Osteoblast (primary cell): ENCODE data around the gene PRDM12. TPM values are rescaled to one million over a fixed set of nuclear protein-coding genes. Genes with fewer than 3 reads are reported as not detected.

Experiments used
- DNase-seq: peaks from one replicate; pipeline ENCODE4 v3.0.0; 2011; ENCODE audit warnings: low spot score, mixed read lengths; ENCODE audit not compliant: insufficient read length; ENCODE audit errors: missing footprints
- H2AFZ ChIP-seq: 2 replicates; pipeline ENCODE4 v1.6.0; 2011; ENCODE audit warnings: mild to moderate bottlenecking, low read length
- H3K27ac ChIP-seq: 2 replicates; pipeline ENCODE4 v1.5.1; 2011; ENCODE audit warnings: mild to moderate bottlenecking, low read depth, low read length, moderate library complexity
- H3K27me3 ChIP-seq: 2 replicates; pipeline ENCODE4 v1.6.0; 2012; ENCODE audit warnings: mild to moderate bottlenecking, control low read depth, inconsistent platforms, low read length, moderate library complexity; ENCODE audit not compliant: insufficient read depth
- H3K36me3 ChIP-seq: 2 replicates; pipeline ENCODE4 v1.5.1; 2011; ENCODE audit warnings: mild to moderate bottlenecking, low read length, control low read depth, moderate library complexity; ENCODE audit not compliant: insufficient read depth
- H3K4me1 ChIP-seq: 2 replicates; pipeline ENCODE4 v1.5.1; 2011; ENCODE audit warnings: mild to moderate bottlenecking, low read length, control low read depth, moderate library complexity; ENCODE audit not compliant: insufficient read depth
- H3K4me2 ChIP-seq: 2 replicates; pipeline ENCODE4 v1.6.0; 2011; ENCODE audit warnings: mild to moderate bottlenecking, low read length; ENCODE audit not compliant: insufficient read depth
- H3K4me3 ChIP-seq: fragments of 200-600 bp; sonication (generic); 3 replicates; pipeline ENCODE4 v1.5.1; 2012; ENCODE audit warnings: mild to moderate bottlenecking, low read length, inconsistent platforms; ENCODE audit not compliant: insufficient read depth
- H3K79me2 ChIP-seq: 2 replicates; pipeline ENCODE4 v1.6.0; 2012; ENCODE audit warnings: mild to moderate bottlenecking, low read length, control low read depth, inconsistent platforms; ENCODE audit not compliant: insufficient read depth
- H3K9me3 ChIP-seq: 2 replicates; pipeline ENCODE4 v1.5.1; 2011; ENCODE audit warnings: low read depth, low read length, control low read depth
- H4K20me1 ChIP-seq: 2 replicates; pipeline ENCODE4 v1.6.0; 2012; ENCODE audit warnings: mild to moderate bottlenecking, low read length, control low read depth; ENCODE audit not compliant: insufficient read depth
- total RNA-seq: library from RNA; depleted of rRNA; stranded (reverse); fragments of >200 nt; gene quantifications from 2 replicates; pipeline ENCODE4 v1.2.3, GENCODE V29; 2012
- TF ChIP-seq, protein P1 (sequence below): IDR thresholded peaks from 2 replicates; pipeline ENCODE4 v1.5.1; 2011; ENCODE audit warnings: mild to moderate bottlenecking, low read depth, low read length, moderate library complexity; ENCODE audit errors: extremely low read depth

PRDM12 gene
- total RNA-seq, 1 donor = not detected

- Histone ChIP-seq H4K20me1 (no peaks in the 10 kb centered on the region), H3K27me3 (no peaks in the 10 kb centered on the region), H3K4me3 (no peak overlapping the region), H3K4me1 (peaks cover 5% of the 10 kb centered on the region), H3K27ac (peak overlapping the region; percentile 25), H3K9me3 (no peaks in the 10 kb centered on the region), H3K36me3 (peaks cover 19% of the 10 kb centered on the region), H2AFZ (no peak overlapping the region), H3K79me2 (no peaks in the 10 kb centered on the region), H3K4me2 (no peak overlapping the region)
- peak; percentile 76 for DNase-seq
- TF ChIP-seq, protein P1, sequence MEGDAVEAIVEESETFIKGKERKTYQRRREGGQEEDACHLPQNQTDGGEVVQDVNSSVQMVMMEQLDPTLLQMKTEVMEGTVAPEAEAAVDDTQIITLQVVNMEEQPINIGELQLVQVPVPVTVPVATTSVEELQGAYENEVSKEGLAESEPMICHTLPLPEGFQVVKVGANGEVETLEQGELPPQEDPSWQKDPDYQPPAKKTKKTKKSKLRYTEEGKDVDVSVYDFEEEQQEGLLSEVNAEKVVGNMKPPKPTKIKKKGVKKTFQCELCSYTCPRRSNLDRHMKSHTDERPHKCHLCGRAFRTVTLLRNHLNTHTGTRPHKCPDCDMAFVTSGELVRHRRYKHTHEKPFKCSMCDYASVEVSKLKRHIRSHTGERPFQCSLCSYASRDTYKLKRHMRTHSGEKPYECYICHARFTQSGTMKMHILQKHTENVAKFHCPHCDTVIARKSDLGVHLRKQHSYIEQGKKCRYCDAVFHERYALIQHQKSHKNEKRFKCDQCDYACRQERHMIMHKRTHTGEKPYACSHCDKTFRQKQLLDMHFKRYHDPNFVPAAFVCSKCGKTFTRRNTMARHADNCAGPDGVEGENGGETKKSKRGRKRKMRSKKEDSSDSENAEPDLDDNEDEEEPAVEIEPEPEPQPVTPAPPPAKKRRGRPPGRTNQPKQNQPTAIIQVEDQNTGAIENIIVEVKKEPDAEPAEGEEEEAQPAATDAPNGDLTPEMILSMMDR = peak; percentile 73
Observed at GRCh38 chr9:130707225-130707976, 43.0 kb downstream of the PRDM12 start.

DNA sequence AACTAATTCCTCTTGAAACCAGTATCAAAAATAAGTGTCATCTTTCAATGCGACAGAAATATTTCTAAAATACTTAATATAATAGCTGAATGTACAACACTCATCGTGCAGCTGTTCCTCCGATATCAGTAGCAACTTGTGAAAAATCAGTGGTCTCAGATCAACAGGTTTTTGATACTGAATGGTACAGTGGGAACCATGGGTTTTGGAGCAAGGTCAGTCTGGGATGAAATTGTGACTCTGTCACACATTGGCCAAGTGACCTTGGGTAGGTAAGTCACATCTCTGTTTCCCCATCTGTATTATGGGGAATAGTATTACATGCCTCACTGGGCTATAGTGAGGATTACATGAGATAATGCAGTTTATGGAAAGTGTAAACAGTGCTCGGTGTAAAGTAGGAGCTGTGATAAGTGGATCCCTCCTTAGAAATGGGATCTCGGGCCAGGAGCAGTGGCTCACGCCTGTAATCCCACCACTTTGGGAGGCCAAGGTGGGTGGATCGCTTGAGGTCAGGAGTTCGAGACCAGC lies 46.5 kb downstream of the PRDM12 start:
- Histone ChIP-seq H4K20me1 (peaks cover 14% of the 10 kb centered on the region), H3K79me2 (peaks cover 30% of the 10 kb centered on the region), H3K4me3 (no peak overlapping the region), H3K36me3 (no peaks in the 10 kb centered on the region), H3K27ac (no peak overlapping the region), H3K27me3 (no peaks in the 10 kb centered on the region), H3K9me3 (no peaks in the 10 kb centered on the region), H3K4me1 (peaks cover 9% of the 10 kb centered on the region), H3K4me2 (no peak overlapping the region), H2AFZ (no peak overlapping the region)
- TF ChIP-seq, protein P1 = no peak
- no peak for DNase-seq

DNA sequence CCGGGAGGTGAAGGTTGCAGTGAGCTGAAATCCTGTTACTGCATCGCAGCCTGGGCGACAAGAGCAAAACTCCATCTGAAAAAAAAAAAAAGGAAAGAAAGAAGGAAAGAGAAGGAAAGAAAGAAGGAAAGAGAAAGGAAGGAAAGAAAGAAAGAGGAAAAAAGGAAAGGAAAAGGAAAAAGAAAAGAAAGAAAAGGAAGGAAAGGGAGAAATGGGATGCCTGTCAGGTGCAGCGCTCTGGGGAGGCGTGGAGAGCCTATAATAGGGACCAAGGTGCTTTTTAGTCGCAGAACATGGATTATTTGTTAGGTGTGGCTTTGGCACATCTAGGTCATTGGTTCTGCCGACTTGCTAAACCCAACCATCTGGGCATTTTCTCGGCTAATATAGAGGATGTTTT lies 47.1 kb downstream of the PRDM12 start:
- H2AFZ ChIP-seq = no peak overlapping the region
- no peak overlapping the region for H3K4me3 ChIP-seq
- no peak overlapping the region for H3K27ac ChIP-seq
- peaks cover 14% of the 10 kb centered on the region for H3K4me1 ChIP-seq
- no peaks in the 10 kb centered on the region for H3K9me3 ChIP-seq
- no peak for DNase-seq
- no peaks in the 10 kb centered on the region for H3K36me3 ChIP-seq
- H3K4me2 ChIP-seq = no peak overlapping the region
- peaks cover 36% of the 10 kb centered on the region for H3K79me2 ChIP-seq
- no peaks in the 10 kb centered on the region for H3K27me3 ChIP-seq
- H4K20me1 ChIP-seq = peaks cover 17% of the 10 kb centered on the region
- TF ChIP-seq, protein P1 = no peak

DNA sequence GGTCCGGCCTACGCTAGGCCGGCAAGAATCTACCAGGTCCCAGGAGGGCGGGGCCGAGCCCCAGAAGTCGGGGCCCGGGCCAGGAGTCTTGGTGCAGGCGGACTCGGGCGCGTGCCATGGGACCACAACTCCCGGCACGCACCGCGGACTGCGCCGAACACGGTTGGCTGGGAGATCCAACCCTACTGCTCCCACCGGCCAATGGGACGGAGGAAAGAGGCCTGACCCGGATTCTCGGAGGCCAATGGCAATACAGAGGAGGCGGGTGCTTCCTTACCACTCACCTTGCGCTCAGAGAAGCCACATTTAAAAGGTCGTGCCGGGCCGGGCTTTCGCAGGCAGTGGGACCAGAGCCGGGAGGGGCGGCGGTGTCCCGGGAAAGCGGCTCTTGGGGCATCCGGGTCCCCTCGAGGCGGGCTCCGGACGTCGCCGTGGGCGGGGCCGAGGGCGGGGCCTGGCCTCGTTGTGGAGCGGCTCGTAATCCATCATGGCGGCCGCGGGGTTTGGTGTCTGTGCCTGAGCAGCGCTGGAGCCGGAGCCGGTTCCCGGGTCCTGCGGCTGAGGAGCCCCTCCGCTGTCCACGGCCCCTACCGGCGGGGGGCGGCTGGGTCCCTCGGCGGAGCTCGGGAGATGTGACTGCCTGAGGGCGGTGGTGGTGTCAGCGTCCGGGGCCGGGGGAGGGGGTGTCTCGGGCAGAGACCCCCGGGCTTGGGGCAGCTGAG lies 48.3 kb downstream of the PRDM12 start:
- Histone ChIP-seq H3K36me3 (no peaks in the 10 kb centered on the region), H3K79me2 (peaks cover 48% of the 10 kb centered on the region), H3K27ac (peak overlapping the region; percentile 94), H3K4me2 (peak overlapping the region; percentile 97), H3K9me3 (no peaks in the 10 kb centered on the region), H3K4me3 (peak overlapping the region; percentile 92), H2AFZ (peak overlapping the region; percentile 77), H3K27me3 (no peaks in the 10 kb centered on the region), H3K4me1 (peaks cover 9% of the 10 kb centered on the region), H4K20me1 (peaks cover 26% of the 10 kb centered on the region)
- peak; percentile 99 for DNase-seq
- TF ChIP-seq, protein P1 = no peak
